HG02973 (cell line): ENCODE data around the gene CTSF.
"Not testable (repeated sequence)": the region's sequence is repeated elsewhere in the genome, so short reads cannot be mapped to it uniquely, and the experiment has no call there.

Experiments
- ATAC-seq: cut with Tn5 transposase; IDR thresholded peaks from one replicate; pipeline ENCODE4 v1.9.1; 2021; ENCODE audit warnings: moderate library complexity; ENCODE audit not compliant: unreplicated experiment

CTSF gene

DNA sequence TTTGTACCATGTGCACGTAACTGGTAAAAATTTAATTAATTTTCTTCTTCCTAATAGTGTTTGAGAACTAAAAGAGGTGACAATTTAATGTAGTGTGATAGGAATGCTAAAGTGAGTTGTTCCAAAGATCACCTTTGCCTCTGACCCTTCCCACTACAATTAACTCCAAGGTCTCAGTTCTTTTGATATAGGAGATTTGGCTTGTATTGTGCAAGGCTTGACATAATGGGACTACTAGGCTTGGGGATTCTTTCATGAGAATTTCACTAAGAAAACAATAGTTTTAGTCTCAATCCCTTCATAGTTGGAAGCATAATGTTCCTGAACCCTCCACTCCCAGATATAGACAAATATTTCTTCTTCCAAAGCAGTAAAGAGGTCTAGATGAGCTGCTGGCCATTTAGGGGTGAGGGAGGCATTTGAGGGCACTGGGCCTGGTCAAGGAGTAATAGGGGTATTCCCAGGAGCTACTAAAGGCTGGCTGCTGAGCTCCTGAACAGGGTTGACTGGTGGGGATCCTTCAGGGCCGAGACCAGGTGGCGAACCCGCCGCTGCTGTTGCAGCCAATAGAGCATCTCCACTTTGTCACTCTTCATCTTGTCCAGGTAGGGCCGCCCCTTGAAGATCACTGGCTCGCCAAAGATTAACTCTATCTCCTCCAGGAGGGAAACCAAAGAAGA is 21.7 kb upstream of the CTSF start:
- ATAC-seq: no peak

DNA sequence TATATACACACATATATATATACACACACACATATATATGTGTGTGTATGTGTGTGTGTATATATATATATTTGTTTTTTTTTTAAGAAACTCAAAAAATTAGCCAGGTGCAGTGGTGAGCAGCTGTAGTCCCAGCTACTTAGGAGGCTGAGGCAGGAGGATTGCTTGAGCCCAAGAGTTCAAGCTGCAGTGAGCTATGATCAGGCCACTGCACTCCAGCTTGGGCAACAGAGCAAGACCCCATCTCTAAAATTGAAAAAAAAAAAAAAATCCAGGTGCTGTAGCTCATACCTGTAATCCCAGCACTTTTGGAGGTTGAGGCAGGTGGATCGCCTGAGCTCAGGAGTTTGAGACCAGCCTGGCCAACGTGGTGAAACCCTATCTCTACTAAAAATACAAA is 20.9 kb upstream of the CTSF start:
- ATAC-seq: not testable (repeated sequence)

DNA sequence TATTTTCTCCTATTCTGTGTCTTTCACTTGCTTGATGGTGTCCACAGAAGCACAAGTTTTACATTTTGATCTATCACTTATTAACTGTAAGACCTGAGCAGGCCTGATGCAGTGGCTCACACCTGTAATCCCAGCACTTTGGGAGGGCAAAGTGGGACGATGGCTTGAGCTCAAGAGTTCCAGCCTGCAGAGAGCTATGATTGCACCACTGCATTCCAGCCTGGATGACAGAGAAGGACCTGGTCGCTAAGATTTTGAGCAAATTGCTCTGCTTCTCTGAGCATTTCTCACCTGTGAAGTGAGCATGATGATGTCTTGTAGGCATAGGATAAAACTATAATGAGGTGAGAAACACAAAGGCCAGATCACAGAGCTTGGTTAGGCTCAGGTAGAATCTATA is 17.7 kb upstream of the CTSF start:
- ATAC-seq: no peak

DNA sequence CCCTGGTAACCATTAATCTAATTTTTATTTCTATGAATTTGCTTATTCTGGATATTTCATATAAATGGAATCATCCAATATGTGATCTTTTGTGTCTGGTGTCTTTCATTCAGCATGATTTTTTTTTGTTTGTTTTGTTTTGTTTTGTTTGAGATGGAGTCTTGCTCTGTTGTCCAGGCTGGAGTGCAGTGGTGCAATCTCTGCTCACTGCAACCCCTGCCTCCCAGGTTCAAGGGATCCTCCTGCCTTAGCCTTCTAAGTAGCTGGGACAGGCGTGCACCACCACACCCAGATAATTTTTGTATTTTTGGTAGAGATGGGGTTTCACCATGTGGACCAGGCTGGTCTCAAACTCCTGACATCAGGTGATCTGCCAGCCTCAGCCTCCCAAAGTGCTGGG is 17.0 kb upstream of the CTSF start:
- ATAC-seq: not testable (repeated sequence)

DNA sequence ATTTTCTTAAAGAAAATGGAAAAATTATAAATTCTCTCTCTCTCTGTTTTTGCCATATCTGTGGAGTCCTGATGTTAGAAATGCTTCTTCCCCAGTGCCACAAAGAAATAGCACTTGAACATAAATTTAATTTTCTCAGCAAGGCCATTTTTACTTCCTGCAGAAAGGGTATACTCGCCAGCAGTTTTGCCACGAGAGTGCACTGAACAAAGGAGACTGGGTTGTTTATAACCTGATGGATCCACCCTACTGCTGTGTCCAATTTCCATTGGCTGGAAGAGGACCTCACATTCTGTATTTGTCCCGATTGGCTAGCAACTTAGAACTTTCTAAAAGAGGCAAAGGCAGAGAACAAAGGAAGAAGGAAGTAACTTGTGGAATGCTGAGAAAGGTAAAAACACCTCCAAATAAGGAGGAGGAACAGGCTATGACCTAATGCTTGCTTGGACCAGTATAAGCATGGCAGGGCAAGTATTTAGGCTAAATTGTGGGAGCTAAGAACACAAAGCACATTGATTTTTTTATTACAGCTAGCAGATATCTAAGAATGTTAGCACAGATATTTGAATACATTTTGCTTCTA is 14.2 kb upstream of the CTSF start:
- ATAC-seq: not testable (repeated sequence)

DNA sequence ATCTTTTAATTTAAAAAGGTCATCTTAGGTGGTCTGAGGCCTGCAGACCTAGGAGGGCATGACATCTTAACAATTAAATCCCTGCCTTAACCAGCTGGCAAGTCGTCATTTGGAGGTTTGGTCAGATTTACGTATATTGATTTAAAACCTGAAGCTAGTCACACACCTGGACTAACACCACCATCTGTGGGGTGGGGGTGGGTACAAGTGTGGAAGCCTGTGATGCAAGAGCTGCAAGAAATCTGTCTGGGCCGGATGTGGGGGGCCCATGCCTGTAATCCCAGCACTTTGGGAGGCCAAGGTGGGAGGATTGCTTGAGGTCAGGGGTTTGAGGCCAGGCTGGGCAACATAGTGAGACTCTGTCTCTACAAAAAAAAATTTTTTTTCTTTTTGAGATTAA is 12.9 kb upstream of the CTSF start:
- ATAC-seq: no peak

DNA sequence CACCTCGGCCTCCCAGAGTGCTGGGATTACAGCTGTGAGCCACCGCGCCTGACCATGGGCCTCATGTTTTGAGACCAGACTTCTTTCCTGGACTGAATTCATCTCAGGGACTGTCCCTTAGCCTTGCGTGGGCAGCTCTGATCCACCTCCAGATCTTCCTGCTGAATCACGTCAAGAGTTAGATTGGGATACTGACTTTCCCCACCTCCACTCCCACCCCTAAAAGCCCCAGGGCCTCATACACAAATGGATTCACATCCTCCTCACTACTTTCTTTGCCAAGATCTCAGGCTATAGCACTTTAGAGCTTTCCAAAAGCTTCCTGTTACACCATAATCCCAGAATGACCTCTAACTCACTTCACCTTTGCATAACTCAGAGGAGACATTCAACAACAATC is 12.4 kb upstream of the CTSF start:
- ATAC-seq: no peak

DNA sequence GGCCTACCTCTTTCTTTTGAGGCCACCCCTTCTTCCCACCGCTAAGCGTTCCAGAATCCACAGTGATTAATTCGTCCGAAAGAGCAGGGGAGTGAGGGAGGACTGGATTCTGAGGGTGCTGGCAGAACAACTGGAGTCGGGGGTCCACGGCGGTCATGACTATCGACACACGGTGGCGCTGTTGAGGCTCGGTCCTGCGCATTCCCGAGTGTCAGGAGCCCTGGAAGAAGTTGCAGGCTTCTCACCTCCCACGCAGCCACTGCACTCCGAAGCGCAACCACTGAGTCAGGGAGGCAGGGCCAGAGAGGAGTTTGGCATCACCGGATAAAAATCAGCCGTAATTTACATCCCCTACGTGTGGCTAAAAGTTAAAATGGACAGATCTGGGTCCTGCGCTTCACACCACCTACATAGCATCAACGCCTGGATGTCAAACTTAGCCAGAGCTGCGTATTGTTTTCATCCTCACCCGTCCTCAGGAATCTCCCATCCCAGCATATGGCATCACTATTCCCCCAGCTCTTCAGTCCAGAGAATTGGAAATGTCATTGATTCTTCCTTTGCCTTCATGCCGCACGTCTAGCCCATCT is 10.7 kb upstream of the CTSF start:
- no peak for ATAC-seq

DNA sequence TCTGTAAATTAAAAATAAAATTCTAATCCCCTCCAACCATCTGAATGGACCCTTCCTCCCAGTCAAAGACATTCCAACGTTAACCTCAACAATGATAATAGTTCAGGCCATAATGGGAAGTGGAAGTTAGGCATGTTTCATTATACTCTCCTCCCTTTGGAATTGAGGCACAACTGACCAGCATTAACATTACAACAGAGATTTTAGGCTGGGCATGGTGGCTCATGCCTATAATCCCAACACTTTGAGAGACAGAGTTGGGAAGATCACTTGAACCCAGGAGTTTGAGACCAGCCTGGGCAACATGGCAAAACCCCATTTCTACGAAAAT is 2.4 kb upstream of the CTSF start:
- no peak for ATAC-seq

DNA sequence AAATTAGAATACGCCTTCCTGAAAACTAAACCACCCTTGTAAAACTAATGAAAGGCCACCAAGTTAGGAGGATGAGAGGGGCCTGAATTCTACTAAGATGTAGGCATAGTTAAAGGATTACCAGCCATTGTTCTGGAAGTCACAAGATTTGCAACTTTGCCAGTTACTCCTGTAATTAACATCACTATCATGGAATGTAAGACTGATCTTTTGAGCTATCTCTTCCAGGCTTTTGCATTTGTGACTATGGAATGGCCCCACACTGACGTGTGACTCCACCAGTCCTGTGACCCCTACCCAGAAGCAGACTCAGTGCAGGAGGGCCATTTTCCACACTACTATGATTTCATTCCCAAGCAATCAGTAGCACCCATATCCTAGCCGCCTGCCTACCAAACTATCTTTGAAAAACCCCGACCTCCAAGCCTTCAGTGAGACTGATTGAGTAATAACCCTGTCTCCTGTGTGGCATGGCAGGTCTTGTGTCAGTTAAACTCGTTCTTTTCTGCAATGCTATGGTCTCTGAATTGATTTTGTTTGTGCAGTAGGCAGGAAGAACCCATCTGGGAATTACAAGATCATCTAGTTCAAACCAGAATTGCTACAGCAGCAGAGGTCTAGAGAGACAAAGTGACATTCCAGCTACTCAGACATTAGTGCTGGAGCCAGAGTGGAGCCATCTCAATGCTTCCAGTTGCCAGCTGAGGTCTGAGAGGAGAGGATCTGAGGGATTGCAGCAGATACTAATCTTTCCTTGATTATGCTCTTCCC is 1.9 kb upstream of the CTSF start:
- ATAC-seq: no peak

DNA sequence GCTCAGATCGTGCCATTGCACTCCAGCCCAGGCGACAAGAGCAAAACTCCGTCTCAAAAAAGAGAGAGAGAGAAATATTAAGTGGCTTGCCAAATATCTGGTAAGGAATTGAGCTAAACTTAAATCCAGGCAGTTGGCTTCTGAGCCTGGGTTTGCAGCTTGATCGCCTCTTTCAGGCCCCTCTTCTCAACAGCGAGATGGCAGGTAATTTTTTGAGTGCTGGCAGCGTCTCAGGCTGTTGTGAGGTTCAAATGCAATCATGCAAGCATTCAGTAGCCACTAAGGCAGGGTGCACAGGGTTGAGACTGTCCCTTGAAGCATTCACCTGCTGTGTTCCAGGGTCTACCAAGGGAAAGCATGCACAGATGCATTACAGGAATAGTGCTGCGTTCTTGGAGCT is 670 bp upstream of the CTSF start:
- no peak for ATAC-seq

DNA sequence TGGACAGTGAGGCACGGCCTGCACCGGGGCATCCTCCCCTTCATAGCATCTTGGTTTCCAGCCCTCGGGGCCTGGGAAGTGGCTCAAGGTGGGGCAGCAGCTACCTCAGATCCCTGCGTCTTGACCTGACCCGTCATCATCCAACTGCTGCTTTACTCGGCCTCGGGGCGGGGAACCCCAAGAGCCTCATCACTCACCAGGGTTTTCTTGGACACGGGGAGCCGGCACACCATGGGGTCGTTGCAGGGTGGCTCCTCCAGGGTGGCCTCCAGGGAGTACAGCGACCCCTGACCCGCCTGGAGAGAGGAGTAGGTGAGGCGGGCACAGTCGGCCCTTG is 651 bp downstream of the CTSF start:
- no peak for ATAC-seq

DNA sequence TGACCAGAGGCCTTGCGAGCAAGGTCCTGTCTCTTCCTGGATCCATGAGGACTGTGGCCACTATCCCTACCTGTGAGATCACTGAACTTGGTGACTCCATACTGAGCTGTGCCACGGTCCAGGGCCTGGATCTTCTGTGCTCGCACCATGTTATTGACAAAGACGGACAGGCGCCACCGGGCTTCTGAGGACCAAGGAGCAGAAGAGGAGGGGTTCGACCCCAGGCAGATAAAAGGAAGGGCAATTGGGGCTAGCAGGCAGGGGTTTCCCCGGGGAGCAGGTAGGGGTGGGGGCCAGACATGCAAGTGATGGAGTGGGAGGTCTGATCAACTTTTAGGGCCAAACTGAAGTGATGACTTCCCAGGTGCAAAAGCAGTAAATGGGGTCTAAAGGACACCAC is 2.2 kb downstream of the CTSF start:
- no peak for ATAC-seq

DNA sequence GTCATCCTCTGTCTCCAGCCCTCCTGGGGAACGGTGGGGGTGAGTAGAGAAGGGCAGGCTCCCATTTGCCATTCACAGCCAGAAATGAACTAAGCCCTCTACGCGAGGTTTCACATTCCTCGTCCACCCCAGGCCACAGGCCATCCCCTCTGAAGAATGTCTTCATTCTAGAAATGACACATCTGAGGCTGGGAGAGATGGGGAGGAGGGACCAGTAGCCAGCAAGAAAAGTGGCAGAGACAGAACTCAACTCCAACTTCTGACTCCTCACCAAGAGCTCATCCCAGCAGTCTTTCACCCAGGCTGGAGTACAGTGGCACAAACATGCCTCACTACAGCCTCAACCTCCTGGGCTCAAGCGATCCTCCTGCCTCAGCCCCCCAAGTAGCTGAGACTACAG is 3.4 kb downstream of the CTSF start:
- ATAC-seq: no peak

DNA sequence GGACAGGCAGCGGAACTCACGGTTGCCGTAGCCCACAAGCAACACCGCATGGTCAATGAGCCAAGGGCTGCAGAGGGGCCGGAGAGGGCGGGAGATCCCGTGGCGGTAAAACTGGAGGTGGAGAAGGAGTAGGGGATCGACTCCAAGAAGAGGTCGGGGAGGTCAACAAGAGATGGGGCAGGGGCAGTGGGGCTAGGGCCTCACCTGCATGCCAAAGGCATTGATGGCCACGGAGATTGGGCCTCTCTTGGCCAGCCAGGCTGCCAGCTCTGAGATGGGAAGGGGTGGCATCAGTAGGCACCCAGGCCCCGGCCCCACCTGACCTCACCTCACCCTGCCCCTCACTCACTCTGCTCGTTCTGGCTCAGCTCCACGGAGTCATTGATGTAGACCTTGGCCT is 3.9 kb downstream of the CTSF start:
- no peak for ATAC-seq

DNA sequence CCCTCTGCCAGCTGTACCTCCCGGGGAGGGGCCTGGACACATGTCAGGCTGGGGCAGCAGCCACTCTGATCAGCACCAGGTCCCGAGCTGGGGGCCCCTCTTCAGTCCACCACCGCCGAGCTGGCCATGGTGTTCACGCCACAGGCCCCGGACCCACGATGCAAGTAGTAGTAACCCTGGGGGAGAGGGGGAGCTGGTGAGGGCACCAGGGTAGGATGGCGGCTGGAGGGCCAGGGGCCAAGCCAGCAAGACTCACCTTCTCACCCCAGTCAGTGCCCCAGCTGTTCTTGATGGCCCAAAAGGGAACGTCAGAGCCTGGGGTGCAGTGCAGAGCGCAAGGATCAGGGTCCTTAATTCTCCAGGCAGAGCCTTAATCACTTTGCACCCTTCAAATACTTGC is 4.6 kb downstream of the CTSF start:
- ATAC-seq: no peak

DNA sequence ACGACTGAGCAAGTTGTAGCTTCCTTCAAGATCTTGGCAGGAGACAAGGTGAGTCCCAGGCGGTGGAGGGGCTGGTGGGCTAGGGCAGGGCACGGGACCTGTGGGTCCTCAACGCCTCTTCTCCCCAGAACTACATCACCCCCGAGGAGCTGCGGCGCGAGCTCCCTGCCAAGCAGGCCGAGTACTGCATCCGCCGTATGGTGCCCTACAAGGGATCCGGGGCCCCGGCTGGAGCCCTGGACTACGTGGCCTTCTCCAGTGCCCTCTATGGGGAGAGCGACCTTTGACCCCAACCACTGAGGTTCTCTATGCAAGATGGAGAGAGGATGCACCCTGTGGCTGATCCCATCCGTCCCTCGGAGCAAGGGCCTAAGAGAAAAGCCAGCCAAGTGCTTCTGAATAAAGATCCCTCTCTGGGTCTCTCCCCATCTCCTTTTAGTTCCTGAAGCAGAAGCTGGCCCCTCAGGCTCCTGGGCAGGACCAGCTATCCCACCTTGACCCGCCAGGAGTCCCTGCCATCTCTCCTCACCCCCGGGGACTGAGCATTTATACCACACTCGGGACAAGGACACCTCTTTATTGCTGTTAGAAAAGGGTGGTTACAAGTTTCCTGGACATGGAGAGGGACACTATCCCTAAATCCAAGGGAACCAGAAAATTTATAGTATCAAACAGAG is 5.4 kb downstream of the CTSF start:
- ATAC-seq: no peak

DNA sequence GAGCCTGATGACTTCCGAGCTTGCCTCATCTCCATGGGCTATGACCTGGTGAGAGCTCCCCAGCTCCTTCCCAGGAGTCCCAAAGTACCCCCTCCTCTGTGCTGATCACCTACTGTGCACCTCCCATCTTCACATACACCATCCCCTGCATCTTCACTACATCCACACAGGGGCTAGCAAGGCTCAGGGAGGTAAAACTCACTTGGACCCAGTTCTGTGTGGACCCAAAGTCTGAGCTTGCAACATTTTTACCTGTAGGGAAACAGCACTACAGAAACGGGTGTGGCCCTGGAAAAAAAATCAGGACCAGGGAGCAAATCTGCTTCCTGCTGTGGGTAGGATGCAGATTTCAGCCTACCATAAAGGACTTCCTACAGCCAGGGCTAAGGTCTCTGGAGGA is 6.1 kb downstream of the CTSF start:
- ATAC-seq: no peak

DNA sequence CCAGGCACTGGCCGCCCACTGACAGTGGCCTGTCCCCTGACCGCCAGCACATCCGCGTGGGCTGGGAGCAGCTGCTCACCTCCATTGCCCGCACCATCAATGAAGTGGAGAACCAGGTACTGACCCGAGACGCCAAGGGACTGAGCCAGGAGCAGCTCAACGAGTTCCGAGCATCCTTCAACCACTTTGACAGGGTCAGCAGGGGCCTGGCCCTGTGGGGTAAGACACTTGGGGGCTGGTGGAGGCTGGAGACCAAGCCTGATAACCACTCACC is 6.5 kb downstream of the CTSF start:
- no peak for ATAC-seq

DNA sequence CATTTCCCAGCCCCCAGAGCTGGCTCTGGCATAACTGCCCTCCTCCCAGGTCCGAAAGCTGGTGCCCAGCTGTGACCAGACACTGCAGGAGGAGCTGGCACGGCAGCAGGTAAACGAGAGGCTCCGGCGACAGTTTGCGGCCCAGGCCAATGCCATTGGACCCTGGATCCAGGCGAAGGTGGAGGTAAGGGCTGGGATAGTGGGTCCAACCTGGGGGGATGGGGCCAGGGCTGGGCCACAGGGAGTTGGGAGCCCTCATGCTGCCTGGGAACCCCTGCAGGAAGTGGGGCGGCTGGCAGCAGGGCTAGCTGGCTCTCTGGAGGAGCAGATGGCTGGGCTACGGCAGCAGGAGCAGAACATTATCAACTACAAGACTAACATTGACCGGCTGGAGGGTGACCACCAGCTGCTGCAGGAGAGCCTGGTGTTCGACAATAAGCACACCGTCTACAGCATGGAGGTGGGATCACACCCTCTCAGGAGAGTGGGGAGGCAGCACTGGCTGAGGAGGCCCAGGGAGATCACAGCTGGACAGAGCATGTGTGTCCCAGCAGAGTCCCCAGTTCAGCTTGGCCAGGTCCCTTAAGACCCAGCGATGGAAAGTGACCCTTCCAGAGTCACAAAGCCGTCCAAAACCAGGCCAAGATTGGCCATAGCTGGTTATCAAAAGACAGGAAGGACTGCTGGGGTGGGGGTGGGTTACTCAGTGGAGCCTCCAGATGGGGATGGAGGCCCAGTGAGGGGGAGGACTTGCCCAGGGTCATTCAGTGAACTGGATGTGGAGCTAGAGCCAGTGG is 7.0 kb downstream of the CTSF start:
- ATAC-seq: no peak
